Measurements from ENCODE around the gene SLC26A2. TPM values are rescaled to one million over a fixed set of nuclear protein-coding genes. Genes with fewer than 3 reads are reported as not detected.
"Not testable (repeated sequence)": the region's sequence is repeated elsewhere in the genome, so short reads cannot be mapped to it uniquely, and the experiment has no call there.

Gene SLC26A2
- total RNA-seq, 2 experiments from 2014 or later = 7.6 to 8.0 TPM

DNA sequence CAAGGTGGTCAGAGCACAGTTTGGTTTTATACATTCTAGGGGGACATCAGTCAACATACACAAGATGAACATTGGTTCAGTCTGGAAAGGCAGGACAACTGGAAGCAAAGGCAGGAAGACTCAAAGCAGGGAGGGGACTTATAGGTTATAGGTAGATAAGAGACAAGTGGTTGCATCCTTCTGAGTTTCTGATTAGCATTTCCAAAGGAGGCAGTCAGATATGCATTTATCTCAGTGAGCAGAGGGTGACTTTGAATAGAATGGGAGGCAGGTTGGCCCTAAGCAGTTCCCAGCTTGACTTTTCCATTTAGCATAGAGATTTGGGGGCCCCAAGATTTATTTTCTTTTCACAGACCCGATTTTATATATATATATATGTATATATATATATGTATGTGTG is 67.5 kb downstream of the SLC26A2 start:
- peaks cover 52% of the 10 kb centered on the region for H3K36me3 Mint-ChIP-seq (ENCODE audit: low read depth)
- H3K4me3 Mint-ChIP-seq; H3K9me3 Mint-ChIP-seq (ENCODE audit: insufficient read depth); ATAC-seq; H3K27me3 Mint-ChIP-seq (ENCODE audit: low read depth); H3K27ac Mint-ChIP-seq; H3K4me1 Mint-ChIP-seq (ENCODE audit: low read depth); DNase-seq; POLR2A ChIA-PET; CTCF ChIA-PET: not testable (repeated sequence)

DNA sequence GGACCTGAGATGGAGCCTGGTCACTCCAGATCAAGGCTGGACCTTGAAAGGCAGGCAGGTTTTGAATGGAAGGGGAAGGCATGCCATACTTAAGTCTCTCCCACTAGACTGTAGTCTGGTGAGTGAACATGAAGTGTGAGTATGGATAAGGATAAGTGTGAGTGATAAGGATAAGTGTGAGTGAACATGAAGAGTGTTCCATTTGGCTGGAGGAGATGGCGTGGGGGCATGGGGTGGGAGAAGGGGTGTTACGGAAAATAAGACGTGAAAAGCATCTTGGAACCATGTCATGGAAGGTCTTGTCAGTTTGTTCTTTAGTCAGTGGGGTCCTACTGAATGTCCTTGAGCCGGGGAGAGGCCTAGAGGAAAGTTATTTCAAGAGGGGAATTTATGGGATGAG is 72.8 kb downstream of the SLC26A2 start:
- Mint-ChIP-seq H3K36me3 (ENCODE audit: low read depth) (peaks cover 63% of the 10 kb centered on the region), H3K4me1 (ENCODE audit: low read depth) (no peaks in the 10 kb centered on the region), H3K27me3 (ENCODE audit: low read depth) (no peaks in the 10 kb centered on the region), H3K9me3 (ENCODE audit: insufficient read depth) (no peaks in the 10 kb centered on the region), H3K27ac (no peak overlapping the region), H3K4me3 (no peak overlapping the region)
- POLR2A ChIA-PET = no interaction called here
- CTCF ChIA-PET = interaction anchor here (1.1 to 1.2 kb wide), 2 partner anchors 10 to 12 kb away, joined by 4 read pairs; no protein-coding TSS in a partner anchor
- ATAC-seq = no peak
- no peak for DNase-seq

DNA sequence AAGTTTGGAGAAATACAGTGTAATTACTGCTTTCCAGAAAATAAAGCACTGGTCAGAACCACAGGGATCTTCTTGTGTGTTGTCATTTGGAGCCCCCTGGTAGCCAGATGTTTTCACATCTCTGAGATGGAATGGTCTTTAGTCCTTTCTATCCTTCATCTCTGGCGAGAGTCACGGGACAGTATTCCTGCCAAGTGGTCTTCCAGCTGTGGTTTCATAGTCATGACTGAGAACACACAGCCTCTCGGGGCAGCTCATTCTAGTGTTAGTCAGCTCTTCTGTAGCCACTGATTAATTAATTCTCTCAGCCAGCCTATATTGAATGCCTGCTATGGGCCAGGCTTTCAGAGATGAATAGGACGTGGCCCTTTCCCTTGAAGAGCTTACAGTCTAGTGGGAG is 74.1 kb downstream of the SLC26A2 start:
- DNase-seq (no peak), ATAC-seq (no peak)
- H3K9me3 Mint-ChIP-seq (ENCODE audit: insufficient read depth) = no peaks in the 10 kb centered on the region
- no peak overlapping the region for H3K27ac Mint-ChIP-seq
- ChIA-PET POLR2A (no interaction called here), CTCF (interaction anchor here (1.0 to 1.5 kb wide), 2 partner anchors 17 to 181 kb away, joined by 3 to 4 read pairs; no protein-coding TSS in a partner anchor)
- H3K36me3 Mint-ChIP-seq (ENCODE audit: low read depth) = peaks cover 67% of the 10 kb centered on the region
- H3K4me3 Mint-ChIP-seq = no peak overlapping the region
- no peaks in the 10 kb centered on the region for H3K4me1 Mint-ChIP-seq (ENCODE audit: low read depth)
- no peaks in the 10 kb centered on the region for H3K27me3 Mint-ChIP-seq (ENCODE audit: low read depth)

DNA sequence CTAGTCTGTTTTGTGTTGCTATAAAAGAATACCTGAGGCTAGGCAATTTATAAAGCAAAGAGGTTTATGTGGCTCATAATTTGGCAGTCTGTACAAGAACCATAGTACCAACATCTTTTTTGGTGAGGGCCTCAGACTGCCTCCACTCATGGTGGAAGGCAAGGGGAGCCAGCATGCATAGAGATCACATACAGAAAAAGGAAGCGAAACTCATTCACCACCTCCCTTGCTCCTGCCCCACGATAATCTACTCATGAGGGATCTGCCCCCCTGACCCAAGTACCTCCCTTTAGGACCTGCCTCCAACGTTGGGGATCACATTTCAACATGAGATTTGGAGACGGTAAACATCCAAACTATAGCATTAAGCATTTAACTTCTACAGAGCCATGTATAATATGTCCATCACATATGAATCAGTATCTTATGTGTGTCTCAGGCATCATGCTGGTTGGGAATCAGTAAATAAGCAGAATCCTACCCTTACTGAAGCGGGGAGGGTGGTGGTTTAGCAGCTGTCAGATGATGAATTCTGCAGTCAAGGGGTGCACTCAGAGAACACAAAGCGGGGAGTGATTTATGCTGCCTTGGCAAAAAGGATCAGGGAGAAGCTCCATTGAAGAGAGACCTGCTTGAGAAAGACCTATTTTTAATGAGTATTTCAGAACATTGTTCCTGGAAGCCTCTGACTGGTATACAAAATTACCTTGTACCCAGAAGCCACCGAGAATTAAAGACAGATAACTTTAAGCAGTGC is 74.8 kb downstream of the SLC26A2 start:
- Mint-ChIP-seq H3K36me3 (ENCODE audit: low read depth) (peaks cover 68% of the 10 kb centered on the region), H3K9me3 (ENCODE audit: insufficient read depth) (no peaks in the 10 kb centered on the region), H3K27ac (no peak overlapping the region), H3K27me3 (ENCODE audit: low read depth) (no peaks in the 10 kb centered on the region), H3K4me3 (no peak overlapping the region), H3K4me1 (ENCODE audit: low read depth) (no peaks in the 10 kb centered on the region)
- CTCF ChIA-PET = interaction anchor here (0.6 to 1.5 kb wide), 4 partner anchors 9 to 182 kb away, joined by 3 to 4 read pairs (median 3); no protein-coding TSS in a partner anchor
- ATAC-seq = no peak
- POLR2A ChIA-PET = no interaction called here
- no peak for DNase-seq

DNA sequence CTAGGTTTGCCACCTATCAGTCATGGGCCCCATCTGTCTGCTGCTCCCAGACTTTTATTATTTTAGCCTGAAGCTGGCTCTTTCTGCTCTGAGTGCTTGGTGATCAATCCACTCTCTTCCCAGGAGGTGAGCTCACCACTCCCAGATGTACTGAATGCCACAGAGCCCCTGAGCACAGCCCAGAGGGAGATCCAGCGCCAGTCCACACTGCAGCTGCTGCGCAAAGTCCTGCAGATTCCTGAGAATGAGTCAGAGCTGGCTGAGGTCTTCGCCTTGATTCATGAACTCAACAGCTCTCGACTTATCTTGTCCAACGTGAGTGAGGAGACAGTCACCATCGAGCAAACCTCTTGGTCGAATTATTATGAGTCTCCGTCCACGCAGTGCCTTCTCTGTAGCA is 76.0 kb downstream of the SLC26A2 start:
- H3K27ac Mint-ChIP-seq = no peak overlapping the region
- no peak for DNase-seq
- no peaks in the 10 kb centered on the region for H3K4me1 Mint-ChIP-seq (ENCODE audit: low read depth)
- ATAC-seq = no peak
- POLR2A ChIA-PET = interaction anchor here (0.6 kb wide), 1 partner anchor 322 kb away, joined by 4 read pairs; no protein-coding TSS in a partner anchor
- no peaks in the 10 kb centered on the region for H3K27me3 Mint-ChIP-seq (ENCODE audit: low read depth)
- CTCF ChIA-PET = interaction anchor here (0.7 to 1.0 kb wide), 2 partner anchors 10 to 46 kb away, joined by 3 to 5 read pairs; no protein-coding TSS in a partner anchor
- peaks cover 70% of the 10 kb centered on the region for H3K36me3 Mint-ChIP-seq (ENCODE audit: low read depth)
- no peak overlapping the region for H3K4me3 Mint-ChIP-seq
- H3K9me3 Mint-ChIP-seq (ENCODE audit: insufficient read depth) = no peaks in the 10 kb centered on the region

Other genes starting within 250 kb of the SLC26A2 start
- 1 to 10 TPM; 9.4 to 9.6 TPM for gene PPARGC1B, start 230.4 kb upstream of the SLC26A2 start, total RNA-seq
- not detected for gene PDE6A, start 16.0 kb upstream of the SLC26A2 start, total RNA-seq
- 1 to 10 TPM; 1.1 to 1.4 TPM for gene TIGD6, start 39.9 kb downstream of the SLC26A2 start, total RNA-seq
- 10 to 100 TPM; 36.5 to 37.5 TPM for gene HMGXB3, start 40.0 kb downstream of the SLC26A2 start, total RNA-seq
- not detected for gene CSF1R, start 125.8 kb downstream of the SLC26A2 start, total RNA-seq
- gene PDGFRB, start 195.1 kb downstream of the SLC26A2 start, total RNA-seq = 10 to 100 TPM; 47.0 to 49.0 TPM
- not detected for gene CDX1, start 206.0 kb downstream of the SLC26A2 start, total RNA-seq
- not detected for gene SLC6A7, start 229.3 kb downstream of the SLC26A2 start, total RNA-seq

Measured in activated CD8-positive, alpha-beta T cell treated with anti-CD3 and anti-CD28 coated beads, Interleukin-2, amount 10 ng/mL, durations not matched to agents 7 days and 5 days (primary cell).